HepG2 (cell line): Measurements from ENCODE around the gene ENTREP3. TPM values are rescaled to one million over a fixed set of nuclear protein-coding genes. Genes with fewer than 3 reads are reported as not detected.

Experiments used
- FLYWCH1 ChIP-seq: sonication (generic); formaldehyde crosslinking; IDR thresholded peaks from 2 replicates; pipeline ENCODE4 v1.8.1; 2023; ENCODE audit warnings: mild to moderate bottlenecking, missing genetic modification reagents
- HNRNPH1 ChIP-seq: fragments of 200-400 bp; formaldehyde crosslinking; optimal IDR thresholded peaks from 2 replicates; pipeline ENCODE3; 2017; ENCODE audit warnings: mild to moderate bottlenecking, low read depth, low read length
- JUN ChIP-seq: sonication (generic); formaldehyde crosslinking; IDR thresholded peaks from 2 replicates; pipeline ENCODE4 v1.4.0; 2020; ENCODE audit warnings: mild to moderate bottlenecking, missing genetic modification reagents
- KDM6A ChIP-seq: IDR thresholded peaks from 2 replicates; pipeline ENCODE4 v1.6.1; 2016; ENCODE audit warnings: low read depth
- KLF6 ChIP-seq: IDR thresholded peaks from 2 replicates; pipeline ENCODE4 v1.8.0; 2016; ENCODE audit warnings: missing biosample characterization, missing genetic modification reagents
- KLF9 ChIP-seq: IDR thresholded peaks from 2 replicates; pipeline ENCODE4 v1.6.1; 2016; ENCODE audit warnings: low read depth
- PITX1 ChIP-seq: sonication (generic); formaldehyde crosslinking; IDR thresholded peaks from 2 replicates; pipeline ENCODE4 v1.5.1; 2020; ENCODE audit warnings: mild to moderate bottlenecking, missing genetic modification reagents
- POLR2A ChIP-seq, 2 experiments: IDR thresholded peaks; 2 replicates each; pipeline ENCODE4 v1.6.1; 2011; ENCODE audit warnings: low read depth in 2 of 2, low read length in 2 of 2, mild to moderate bottlenecking in 1 of 2, moderate library complexity in 1 of 2; ENCODE audit not compliant: insufficient read depth in 1 of 2
- RAD21 ChIP-seq: fragments of 450-650 bp; formaldehyde crosslinking; IDR thresholded peaks from 2 replicates; pipeline ENCODE4 v1.5.0; 2020; ENCODE audit warnings: mild to moderate bottlenecking
- SALL2 ChIP-seq: sonication (generic); formaldehyde crosslinking; IDR thresholded peaks from 2 replicates; pipeline ENCODE4 v1.8.1; 2023; ENCODE audit warnings: mild to moderate bottlenecking, missing genetic modification reagents, inconsistent platforms
- SKI ChIP-seq: fragments of 450-650 bp; IDR thresholded peaks from one replicate; pipeline ENCODE4 v1.6.1; 2018; ENCODE audit warnings: mild to moderate bottlenecking; ENCODE audit not compliant: partially characterized antibody
- ZEB1 ChIP-seq: IDR thresholded peaks from 2 replicates; pipeline ENCODE4 v1.6.1; 2012; ENCODE audit warnings: mild to moderate bottlenecking, low read depth, inconsistent platforms; ENCODE audit not compliant: insufficient replicate concordance
- ZFAT ChIP-seq: sonication (generic); formaldehyde crosslinking; conservative IDR thresholded peaks from 2 replicates; pipeline ENCODE4 v1.8.1; 2023; ENCODE audit warnings: missing genetic modification reagents, inconsistent platforms
- ZNF563 ChIP-seq: sonication (generic); formaldehyde crosslinking; IDR thresholded peaks from 2 replicates; pipeline ENCODE4 v1.8.0; 2022; ENCODE audit warnings: mild to moderate bottlenecking, moderate library complexity, missing genetic modification reagents
- ZNF598 ChIP-seq: sonication (generic); formaldehyde crosslinking; IDR thresholded peaks from 2 replicates; pipeline ENCODE4 v1.5.1; 2020; ENCODE audit warnings: mild to moderate bottlenecking, missing genetic modification reagents, borderline replicate concordance
- ZNF709 ChIP-seq: sonication (generic); formaldehyde crosslinking; IDR thresholded peaks from 2 replicates; pipeline ENCODE4 v1.5.0; 2020; ENCODE audit warnings: mild to moderate bottlenecking, missing genetic modification reagents
- ZNF782 ChIP-seq: sonication (generic); formaldehyde crosslinking; IDR thresholded peaks from 2 replicates; pipeline ENCODE4 v1.4.0; 2020; ENCODE audit warnings: missing genetic modification reagents, mild to moderate bottlenecking, borderline replicate concordance
- polyA plus RNA-seq, 8 experiments: library from polyadenylated mRNA; depleted of rRNA in 3 of 8; stranded (reverse) in 7 of 8; unstranded in 1 of 8; fragments of >200 nt; fragmentation: Illumina TruSeq in 4 of 8; extraction: Trizol in 4 of 8; gene quantifications; 2 replicates each; pipeline versions ENCODE4 v1.2.1 to v1.2.3, GENCODE V29; 2011 to 2016; ENCODE audit warnings: low read depth in 4 of 8, missing spikeins in 1 of 8, mixed read lengths in 1 of 8; ENCODE audit not compliant: insufficient read depth in 1 of 8
- total RNA-seq, 5 experiments: library from RNA; depleted of rRNA; stranded (reverse); fragments of >200 nt; fragmentation: Illumina TruSeq; extraction: Trizol; gene quantifications; 2 replicates each; pipeline ENCODE4 v1.2.3, GENCODE V29; 2016; ENCODE audit warnings: low read depth in 1 of 5
- TF ChIP-seq, protein P1 (sequence below): sonication (generic); formaldehyde crosslinking; IDR thresholded peaks from 2 replicates; pipeline ENCODE4 v1.4.0; 2020; ENCODE audit warnings: missing genetic modification reagents, borderline replicate concordance
- TF ChIP-seq, protein P2 (sequence below): sonication (generic); formaldehyde crosslinking; IDR thresholded peaks from 2 replicates; pipeline ENCODE4 v1.8.1; 2023; ENCODE audit warnings: mild to moderate bottlenecking, moderate library complexity, missing genetic modification reagents
- TF ChIP-seq, protein P3 (sequence below): sonication (generic); formaldehyde crosslinking; IDR thresholded peaks from 2 replicates; pipeline ENCODE4 v1.4.0; 2020; ENCODE audit warnings: missing genetic modification reagents, mild to moderate bottlenecking, borderline replicate concordance
- TF ChIP-seq, protein P4 (sequence below): sonication (generic); formaldehyde crosslinking; IDR thresholded peaks from 2 replicates; pipeline ENCODE4 v1.4.0; 2020; ENCODE audit warnings: missing genetic modification reagents

The ENTREP3 gene
- total and polyA plus RNA-seq, 2 of the 13 experiments (the other 11 are each of a cell fraction or from before 2014, with no cell fraction given) = 4.1 to 9.9 TPM

DNA sequence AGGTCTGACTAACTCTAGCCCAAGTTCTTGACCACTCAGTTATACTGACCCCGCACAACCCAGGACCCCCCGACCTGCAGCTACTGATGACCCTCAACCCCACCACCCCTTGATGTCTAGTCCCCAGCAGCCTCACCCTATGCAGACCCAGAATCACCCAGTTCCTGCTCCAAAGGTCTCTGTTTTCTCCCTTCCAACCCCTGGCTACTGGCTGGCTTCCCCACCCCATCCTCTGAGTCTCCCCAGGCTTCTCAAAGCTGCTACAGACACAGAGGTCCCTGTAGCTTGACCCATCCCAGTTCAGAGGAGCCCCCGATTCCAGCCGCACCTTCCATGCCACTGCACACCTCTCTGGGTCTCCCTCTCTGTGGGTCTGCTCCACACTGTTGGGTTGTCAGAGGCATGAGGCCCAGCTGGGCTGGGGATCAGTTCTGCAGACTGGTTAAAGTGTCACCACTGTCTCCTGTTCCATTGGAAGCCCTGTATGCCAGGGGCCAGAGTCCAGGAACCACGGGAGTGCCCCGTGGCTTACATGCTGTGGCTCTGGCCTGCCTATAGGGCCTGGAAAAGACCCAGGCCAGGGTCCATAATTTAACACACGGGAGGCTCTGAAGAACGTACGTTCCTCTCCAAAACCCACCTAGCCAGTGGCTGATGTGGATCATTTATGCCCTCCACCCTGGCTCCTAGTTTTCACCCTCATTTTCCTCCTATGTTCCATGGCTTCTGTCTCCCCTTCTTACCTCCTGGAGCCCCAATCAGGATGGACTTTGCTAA lies 45.5 kb upstream of the ENTREP3 start (continued):
- TF ChIP-seq, protein P1, sequence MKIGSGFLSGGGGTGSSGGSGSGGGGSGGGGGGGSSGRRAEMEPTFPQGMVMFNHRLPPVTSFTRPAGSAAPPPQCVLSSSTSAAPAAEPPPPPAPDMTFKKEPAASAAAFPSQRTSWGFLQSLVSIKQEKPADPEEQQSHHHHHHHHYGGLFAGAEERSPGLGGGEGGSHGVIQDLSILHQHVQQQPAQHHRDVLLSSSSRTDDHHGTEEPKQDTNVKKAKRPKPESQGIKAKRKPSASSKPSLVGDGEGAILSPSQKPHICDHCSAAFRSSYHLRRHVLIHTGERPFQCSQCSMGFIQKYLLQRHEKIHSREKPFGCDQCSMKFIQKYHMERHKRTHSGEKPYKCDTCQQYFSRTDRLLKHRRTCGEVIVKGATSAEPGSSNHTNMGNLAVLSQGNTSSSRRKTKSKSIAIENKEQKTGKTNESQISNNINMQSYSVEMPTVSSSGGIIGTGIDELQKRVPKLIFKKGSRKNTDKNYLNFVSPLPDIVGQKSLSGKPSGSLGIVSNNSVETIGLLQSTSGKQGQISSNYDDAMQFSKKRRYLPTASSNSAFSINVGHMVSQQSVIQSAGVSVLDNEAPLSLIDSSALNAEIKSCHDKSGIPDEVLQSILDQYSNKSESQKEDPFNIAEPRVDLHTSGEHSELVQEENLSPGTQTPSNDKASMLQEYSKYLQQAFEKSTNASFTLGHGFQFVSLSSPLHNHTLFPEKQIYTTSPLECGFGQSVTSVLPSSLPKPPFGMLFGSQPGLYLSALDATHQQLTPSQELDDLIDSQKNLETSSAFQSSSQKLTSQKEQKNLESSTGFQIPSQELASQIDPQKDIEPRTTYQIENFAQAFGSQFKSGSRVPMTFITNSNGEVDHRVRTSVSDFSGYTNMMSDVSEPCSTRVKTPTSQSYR (CRISPR knock-in tag) = peak; percentile 59; the same call in 1 of the 2 replicates
- TF ChIP-seq, protein P2, sequence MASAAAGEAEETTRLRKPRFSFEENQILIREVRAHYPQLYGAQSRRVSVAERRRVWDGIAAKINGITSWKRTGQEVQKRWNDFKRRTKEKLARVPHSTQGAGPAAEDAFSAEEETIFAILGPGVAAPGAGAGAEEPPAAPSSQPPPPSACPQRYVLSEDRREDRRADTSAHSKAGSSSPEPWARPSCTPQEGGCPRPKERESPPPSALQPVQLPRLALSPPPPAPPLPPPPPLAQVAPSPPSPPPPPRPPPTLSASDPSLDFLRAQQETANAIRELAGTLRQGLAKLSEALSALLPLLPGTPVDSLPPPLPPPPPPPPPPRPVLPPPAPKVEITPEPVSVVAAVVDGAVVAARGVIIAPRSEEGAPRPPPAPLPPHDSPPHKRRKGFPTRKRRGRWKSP (CRISPR knock-in tag) = peak; percentile 64; the same call in 1 of the 2 replicates
- TF ChIP-seq JUN (CRISPR knock-in tag) (peak; percentile 59; the same call in 1 of the 2 replicates), ZEB1 (peak; percentile 66), POLR2A (IDR thresholded peaks at IDR 0.05; ENCODE audit: insufficient read depth in 1 of 2, low read depth in 2 of 2, low read length in 2 of 2) (peak; percentile 49 to 93; a peak in 3 of 4 replicates), SALL2 (CRISPR knock-in tag) (peak; percentile 73), ZNF782 (CRISPR knock-in tag) (peak; percentile 80; the same call in 1 of the 2 replicates), KLF9 (0 out of 2 replicates have a peak, but pooled peaks have one; percentile 43), SKI (peak; percentile 54), ZNF563 (CRISPR knock-in tag) (peak; percentile 90), ZFAT (no peak), ZNF598 (CRISPR knock-in tag) (peak; percentile 91; the same call in 1 of the 2 replicates), KDM6A (CRISPR knock-in tag) (peak; percentile 78), RAD21 (CRISPR knock-in tag) (peak; percentile 49), PITX1 (peak; percentile 85), FLYWCH1 (CRISPR knock-in tag) (no peak), KLF6 (CRISPR knock-in tag) (0 out of 2 replicates have a peak, but pooled peaks have one; percentile 29), HNRNPH1 (no peak), ZNF709 (0 out of 2 replicates have a peak, but pooled peaks have one; percentile 68)
- TF ChIP-seq, protein P3, sequence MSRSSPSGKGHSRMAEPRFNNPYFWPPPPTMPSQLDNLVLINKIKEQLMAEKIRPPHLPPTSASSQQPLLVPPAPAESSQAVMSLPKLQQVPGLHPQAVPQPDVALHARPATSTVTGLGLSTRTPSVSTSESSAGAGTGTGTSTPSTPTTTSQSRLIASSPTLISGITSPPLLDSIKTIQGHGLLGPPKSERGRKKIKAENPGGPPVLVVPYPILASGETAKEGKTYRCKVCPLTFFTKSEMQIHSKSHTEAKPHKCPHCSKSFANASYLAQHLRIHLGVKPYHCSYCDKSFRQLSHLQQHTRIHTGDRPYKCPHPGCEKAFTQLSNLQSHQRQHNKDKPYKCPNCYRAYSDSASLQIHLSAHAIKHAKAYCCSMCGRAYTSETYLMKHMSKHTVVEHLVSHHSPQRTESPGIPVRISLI (CRISPR knock-in tag) = peak; percentile 52; the same call in 1 of the 2 replicates
- TF ChIP-seq, protein P4, sequence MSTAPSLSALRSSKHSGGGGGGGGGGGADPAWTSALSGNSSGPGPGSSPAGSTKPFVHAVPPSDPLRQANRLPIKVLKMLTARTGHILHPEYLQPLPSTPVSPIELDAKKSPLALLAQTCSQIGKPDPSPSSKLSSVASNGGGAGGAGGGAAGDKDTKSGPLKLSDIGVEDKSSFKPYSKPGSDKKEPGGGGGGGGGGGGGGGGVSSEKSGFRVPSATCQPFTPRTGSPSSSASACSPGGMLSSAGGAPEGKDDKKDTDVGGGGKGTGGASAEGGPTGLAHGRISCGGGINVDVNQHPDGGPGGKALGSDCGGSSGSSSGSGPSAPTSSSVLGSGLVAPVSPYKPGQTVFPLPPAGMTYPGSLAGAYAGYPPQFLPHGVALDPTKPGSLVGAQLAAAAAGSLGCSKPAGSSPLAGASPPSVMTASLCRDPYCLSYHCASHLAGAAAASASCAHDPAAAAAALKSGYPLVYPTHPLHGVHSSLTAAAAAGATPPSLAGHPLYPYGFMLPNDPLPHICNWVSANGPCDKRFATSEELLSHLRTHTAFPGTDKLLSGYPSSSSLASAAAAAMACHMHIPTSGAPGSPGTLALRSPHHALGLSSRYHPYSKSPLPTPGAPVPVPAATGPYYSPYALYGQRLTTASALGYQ (CRISPR knock-in tag) = 0 out of 2 replicates have a peak, but pooled peaks have one; percentile 60
